Fibroblast of upper back skin (primary cell): Measurements from ENCODE around the gene CRYBA4.

Source experiments
- DNase-seq: peaks from one replicate; pipeline ENCODE4 v3.0.0-alpha.2; 2013

Gene CRYBA4

DNA sequence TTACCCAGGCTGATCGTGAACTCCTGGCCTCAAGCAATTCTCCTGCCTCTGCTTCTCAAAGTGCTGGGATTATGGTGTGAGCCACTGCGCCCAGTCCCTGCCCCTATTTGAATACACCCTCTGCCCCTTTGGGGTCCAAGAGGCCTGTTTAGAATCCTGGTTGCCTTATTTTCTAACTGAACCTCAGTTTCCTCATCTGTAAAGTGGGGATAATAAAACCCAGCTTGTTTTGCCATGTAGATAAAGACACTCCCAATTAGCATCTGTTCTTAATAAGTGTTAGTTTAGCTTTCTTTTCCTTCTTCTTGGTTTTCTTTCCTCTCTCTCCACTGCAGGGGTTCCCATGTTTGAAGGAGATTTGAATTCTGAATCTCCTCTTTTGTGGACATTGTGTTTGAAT lies 40.4 kb downstream of the CRYBA4 start:
- DNase-seq: no peak

GRCh38 chr22:26663374-26663923 lies 41.7 kb downstream of the CRYBA4 start:
- DNase-seq: no peak

- DNase-seq: peak; percentile 75
Measured at GRCh38 chr22:26665813-26666231, 44.1 kb downstream of the CRYBA4 start.

DNA sequence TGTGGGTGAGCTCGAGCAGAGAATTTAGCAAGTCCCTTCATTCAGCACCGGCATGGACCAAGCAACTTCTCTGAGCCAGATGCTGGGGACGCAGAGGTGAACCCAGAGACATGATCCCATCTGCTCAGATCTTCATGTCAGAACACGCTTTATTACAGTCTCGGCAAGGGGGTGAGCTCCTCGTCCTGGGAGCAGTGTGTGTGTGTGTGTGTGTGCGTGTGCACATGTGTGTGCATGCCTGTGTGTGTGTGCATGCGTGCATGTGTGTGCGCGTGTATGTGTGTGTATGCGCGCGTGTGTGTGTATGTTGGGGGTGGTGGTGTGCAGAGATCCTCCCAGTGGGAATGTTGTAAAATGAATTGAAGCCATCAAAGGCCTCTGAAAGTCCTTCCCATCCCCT lies 45.4 kb downstream of the CRYBA4 start:
- no peak for DNase-seq

- DNase-seq: peak; percentile 46
Measured at GRCh38 chr22:26669060-26669481, 47.3 kb downstream of the CRYBA4 start.

GRCh38 chr22:26670459-26670858 lies 48.7 kb downstream of the CRYBA4 start:
- DNase-seq: no peak

DNA sequence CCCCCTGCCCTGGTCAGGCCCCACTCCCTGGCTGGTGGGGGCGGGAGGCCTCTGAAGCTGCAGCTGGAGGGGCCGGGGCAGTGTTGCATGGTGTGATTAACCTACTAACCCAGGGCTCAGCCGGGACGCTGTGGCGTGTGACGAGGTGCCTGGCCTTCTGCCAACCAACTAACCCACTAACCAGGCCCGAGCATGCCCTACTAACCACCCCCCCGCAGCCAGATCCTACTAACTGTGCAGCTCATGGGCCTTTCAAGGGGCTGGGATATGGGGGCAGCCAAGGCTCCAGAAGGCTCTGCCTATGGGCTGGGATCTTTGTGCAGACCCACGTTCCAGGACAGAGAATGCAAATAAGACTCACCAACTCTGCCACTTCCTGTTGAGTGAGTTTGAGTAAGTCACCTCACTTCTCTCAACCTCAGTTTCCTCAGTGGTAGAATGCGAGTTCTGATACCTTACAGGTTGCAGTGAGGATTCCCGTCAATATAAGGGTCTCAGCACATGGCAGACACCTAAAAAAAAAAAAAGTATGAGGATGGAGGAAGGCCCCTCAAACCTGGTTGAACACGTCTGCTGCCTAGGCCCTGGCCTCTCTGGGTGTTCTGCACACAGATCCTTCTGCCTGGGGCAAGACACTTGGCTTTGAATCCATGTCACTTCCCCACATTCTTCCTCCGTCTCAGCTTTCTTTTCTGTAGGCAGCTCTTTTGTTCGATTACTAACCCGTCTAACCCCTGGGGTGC lies 49.7 kb downstream of the CRYBA4 start:
- no peak for DNase-seq

DNA sequence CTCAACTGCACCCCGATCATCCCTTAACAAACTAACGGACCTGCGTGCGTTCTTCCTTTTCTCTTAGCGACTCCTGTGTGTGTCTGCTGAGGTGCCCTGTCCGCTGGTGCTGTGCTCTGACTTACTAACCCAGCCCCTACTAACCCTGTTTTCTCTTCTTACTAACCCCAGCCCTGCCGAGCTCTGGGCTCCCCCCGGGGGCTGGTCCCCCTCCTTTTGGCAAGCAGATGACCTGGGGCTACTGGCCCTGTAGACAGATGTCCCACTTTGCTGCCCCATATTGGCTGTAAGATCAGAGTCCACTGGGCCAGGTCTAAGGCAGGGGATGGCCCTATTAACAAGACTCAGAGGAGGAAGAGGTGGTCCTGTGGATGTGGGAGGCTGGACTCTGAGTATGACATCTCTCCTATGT lies 50.3 kb downstream of the CRYBA4 start:
- DNase-seq: no peak

GRCh38 chr22:26672590-26673468 lies 51.1 kb downstream of the CRYBA4 start:
- DNase-seq: peak; percentile 96

DNA sequence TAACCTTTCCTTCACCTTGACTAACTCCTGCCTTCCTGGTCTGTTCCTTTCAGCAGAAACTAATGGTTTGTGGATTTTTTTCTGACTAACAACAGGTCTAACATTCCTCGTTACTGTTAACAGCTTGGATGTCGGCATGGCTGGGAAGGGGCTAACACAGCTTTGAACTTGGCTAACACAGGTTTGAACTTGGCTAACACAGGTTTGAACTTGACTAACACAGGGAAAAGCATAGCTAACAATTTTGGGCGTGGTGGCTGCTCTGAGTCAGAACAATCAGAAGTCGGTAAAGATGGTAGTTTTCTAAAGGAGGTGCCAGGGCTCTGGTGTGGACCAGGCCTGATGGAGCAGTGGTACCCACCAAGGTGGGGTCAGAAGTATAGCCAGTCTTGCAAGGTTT lies 51.7 kb downstream of the CRYBA4 start:
- no peak for DNase-seq

DNA sequence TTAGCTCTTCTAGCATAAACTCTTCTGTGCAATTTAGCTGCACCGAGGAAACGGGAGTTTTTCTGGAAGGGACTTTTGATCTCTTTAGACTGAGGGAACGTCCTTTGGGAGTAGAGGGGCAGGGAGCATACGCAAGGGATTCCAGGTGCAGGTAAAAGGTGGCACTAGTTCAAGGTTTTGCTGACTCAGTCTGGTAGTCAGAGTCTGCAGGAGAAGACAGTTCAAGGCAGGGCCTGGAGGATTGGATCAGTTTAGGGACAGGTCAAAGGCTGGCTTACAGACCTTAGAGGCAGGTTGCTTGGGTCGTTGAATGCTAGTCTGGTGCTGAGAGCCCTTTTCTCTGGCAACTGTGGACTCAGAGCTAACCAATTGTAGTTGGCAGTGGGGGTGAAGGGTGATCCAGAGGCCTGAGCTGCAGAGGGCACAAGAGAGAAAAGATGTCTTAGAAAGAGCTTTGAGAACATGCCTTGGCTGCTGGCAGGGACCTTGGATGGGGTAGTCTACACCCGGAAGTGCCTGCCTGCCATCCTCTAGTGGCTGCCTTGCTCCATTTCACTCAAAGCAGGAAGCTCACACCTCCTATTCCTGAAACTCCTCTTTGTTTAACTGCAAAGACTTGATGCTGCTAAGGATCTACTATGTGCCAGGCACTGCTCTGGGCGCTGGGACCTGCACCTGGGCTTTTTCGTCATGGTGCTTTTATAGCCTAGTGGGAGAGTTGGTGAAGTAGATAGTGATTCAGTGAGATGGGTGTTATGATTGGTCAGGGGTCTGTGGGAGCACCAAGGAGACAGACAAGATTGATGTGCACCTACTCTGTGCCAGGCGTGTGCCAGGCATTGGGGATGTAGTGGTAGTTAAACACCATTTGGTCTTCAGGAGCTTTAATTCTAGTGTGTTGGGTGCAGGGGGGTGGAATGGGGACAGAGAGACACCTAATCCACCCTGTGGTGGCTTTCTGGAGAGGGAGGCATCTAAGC lies 52.7 kb downstream of the CRYBA4 start:
- no peak for DNase-seq

GRCh38 chr22:26675687-26676268 lies 54.0 kb downstream of the CRYBA4 start:
- DNase-seq: no peak

- no peak for DNase-seq
Measured at GRCh38 chr22:26677217-26677616, 55.5 kb downstream of the CRYBA4 start.

GRCh38 chr22:26679003-26679629 lies 57.4 kb downstream of the CRYBA4 start:
- peak; percentile 83 for DNase-seq
